NCI-H345 (cell line): ENCODE results near the gene NKAIN1.
"Not testable (repeated sequence)": the region's sequence is repeated elsewhere in the genome, so short reads cannot be mapped to it uniquely, and the experiment has no call there.

Source experiments
- DNase-seq: peaks from one replicate; lab custom pipeline; 2025; lab: John Stamatoyannopoulos, UW

NKAIN1 gene

DNA sequence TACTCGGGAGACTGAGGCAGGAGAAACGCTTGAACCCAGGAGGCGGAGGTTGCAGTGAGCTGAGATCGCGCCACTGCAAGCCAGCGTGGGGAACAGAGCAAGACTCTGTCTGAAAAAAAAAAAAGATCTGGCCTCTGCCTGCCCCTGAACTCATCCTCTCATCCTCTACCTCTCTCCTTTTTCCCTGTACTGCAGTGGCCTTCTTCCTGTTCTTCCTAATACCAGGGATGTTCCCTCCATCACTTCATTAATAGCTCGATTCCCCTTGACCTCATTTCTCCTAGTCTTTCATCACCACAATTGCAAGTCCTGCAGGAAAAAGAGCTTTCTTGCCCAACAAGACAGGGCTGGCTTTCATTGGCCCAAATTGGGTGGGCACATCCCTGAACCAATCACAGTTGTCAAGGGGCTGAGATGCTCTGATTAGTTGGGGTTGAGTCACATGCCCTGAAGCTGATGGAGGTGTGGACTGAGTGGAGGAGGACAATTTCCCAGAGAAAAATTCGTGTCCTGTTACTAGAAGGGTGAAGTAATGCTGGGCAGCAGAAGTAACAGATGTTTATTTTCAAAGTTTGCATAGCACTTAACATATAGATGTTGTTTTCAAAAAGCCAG lies 87.4 kb downstream of the NKAIN1 start:
- no peak for DNase-seq

DNA sequence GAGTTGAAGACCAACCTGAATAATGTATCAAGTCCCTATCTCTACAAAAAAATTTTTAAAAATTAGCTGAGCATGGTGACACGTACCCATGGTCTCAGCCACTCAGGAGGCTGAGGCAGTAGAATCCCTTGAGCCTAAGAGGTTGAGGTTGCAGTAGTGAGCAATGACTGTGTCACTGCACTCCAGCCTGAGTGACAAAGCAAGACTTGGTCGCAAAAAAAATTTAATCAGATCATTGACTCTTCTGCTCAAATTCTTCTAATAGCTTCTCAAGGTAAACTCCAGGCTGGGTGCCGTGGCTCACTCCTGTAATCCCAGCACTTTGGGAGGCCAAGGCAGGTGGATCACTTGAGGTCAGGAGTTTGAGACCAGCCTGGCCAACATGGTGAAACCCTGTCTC lies 88.3 kb downstream of the NKAIN1 start:
- DNase-seq: no peak

GRCh38 chr1:31148409-31148808 lies 91.3 kb downstream of the NKAIN1 start:
- DNase-seq: no peak

DNA sequence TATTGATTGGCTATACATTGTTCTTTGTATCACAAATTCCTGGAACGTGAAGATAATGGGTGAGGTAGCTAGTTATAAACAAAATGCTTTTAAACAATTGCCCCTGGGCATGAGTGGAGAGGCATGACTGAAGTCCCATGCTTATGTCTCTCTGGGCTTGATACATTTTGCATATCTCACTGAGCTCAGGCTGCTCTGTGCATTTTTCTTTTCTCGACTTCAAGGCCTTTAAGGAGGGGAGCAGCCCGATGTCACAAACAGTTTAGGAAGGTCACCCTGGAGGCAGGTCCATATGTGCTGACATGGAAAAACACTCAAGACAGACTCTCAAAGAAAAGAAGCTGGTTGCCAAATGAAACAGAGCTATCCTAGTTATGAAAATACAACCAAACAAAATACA lies 94.0 kb downstream of the NKAIN1 start:
- DNase-seq: no peak

GRCh38 chr1:31144442-31144841 lies 95.2 kb downstream of the NKAIN1 start:
- DNase-seq: no peak

GRCh38 chr1:31143455-31143854 lies 96.2 kb downstream of the NKAIN1 start:
- no peak for DNase-seq

DNA sequence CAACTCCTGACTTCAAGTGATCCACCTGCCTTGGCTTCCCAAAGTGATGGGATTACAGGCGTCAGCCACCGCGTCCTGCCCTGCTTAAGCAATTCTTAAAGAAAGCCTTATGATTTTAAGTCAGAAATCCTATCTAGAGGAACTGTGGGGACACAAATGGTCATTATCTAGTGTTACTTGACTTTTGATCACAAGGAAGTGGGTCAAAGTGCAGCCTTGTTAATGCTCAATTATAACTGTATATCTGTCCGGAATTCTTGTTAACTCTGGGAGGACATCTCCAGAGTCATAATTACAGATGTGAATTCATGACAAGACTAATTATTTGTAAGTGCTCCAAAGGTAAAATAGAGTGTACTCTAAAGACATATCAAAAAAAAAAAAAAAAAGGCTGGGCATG lies 97.3 kb downstream of the NKAIN1 start:
- DNase-seq: no peak

- no peak for DNase-seq
Measured at GRCh38 chr1:31140299-31140698, 99.4 kb downstream of the NKAIN1 start.

GRCh38 chr1:31138797-31139521 lies 100.7 kb downstream of the NKAIN1 start:
- DNase-seq: not testable (repeated sequence)

- DNase-seq: not testable (repeated sequence)
Measured at GRCh38 chr1:31137873-31138272, 101.8 kb downstream of the NKAIN1 start.

DNA sequence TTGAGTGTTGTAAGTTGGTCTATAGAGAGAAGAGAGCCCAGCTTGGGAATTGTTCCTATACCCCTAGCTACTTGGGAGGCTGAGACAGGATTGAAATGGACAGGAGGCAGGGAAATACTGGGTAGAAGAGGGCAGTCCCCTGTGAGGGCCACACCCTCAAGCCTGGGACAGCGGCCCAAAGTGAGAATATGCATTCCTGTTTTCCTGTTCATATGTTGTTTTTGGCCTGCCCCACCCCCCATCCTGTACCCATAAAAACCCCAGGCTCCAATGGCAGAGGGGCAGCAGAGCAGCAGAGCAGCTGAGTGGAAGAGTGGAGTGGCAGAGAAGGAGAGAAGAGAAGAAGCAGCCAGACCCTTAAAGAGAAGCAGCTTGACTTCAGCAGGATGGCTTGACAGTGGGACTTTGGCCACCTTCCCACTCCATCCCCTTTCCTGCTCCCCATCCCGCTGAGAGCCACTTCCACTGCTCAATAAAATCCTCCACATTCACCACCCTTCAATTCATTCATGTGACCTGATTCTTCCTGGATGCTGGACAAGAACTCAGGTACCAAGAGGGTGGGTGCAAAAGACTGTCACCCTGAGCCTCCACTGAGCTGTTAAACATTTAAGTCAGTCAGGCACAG lies 103.6 kb downstream of the NKAIN1 start:
- DNase-seq: no peak

DNA sequence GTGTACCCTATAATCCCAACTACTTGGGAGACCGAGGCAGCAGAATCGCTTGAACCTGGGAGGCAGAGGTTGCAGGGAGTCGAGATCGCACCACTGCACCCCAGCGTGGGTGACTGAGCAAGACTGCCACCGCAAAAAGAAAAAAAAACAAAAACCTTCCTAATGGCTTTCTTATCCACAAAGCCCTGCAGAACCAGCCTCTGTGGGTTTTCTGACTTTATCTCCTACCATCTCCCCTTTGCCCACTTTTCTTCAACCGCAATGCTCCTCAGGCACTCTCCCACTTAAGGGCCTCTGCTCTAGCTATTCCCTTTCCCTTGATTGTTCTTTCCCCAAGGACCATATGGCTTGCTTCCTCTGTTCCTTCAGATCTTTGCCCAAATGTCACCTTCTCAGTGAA lies 106.3 kb downstream of the NKAIN1 start:
- no peak for DNase-seq
